ENCODE measurements around the gene PGM5. TPM values are rescaled to one million over a fixed set of nuclear protein-coding genes. Genes with fewer than 3 reads are reported as not detected.
"Not testable (repeated sequence)": the region's sequence is repeated elsewhere in the genome, so short reads cannot be mapped to it uniquely, and the experiment has no call there.

PGM5 gene
- polyA plus RNA-seq (ENCODE audit: insufficient read length in 3 of 3) = 10 to 100 TPM; 35.4 to 41.7 (median 35.6) TPM
- long read RNA-seq, donor 1, full-length matches to known transcripts = 7 of 30 reads
- long read RNA-seq, donor 1, partial matches to known transcripts = 23 of 30 reads
- long read RNA-seq, donor 1, other reads (novel, unspliced or antisense) = 0 of 30 reads
- long read RNA-seq, donor 2, full-length matches to known transcripts = 10 of 40 reads
- long read RNA-seq, donor 2, partial matches to known transcripts = 30 of 40 reads
- long read RNA-seq, donor 2, other reads (novel, unspliced or antisense) = 0 of 40 reads
- long read RNA-seq, donor 3, transcript PGM5-202 (11 exons, 3,338 nt) = major isoform, 18 of 50 reads
- long read RNA-seq, donor 3, partial matches to known transcripts = 23 of 50 reads
- long read RNA-seq, donor 3, other reads (novel, unspliced or antisense) = 9 of 50 reads
- long read RNA-seq, donor 4, partial matches to known transcripts = 0 of 3 reads
- long read RNA-seq, donor 4, other reads (novel, unspliced or antisense) = 0 of 3 reads
- long read RNA-seq, donor 5 = 0 reads
- long read RNA-seq, donor 6, partial matches to known transcripts = 9 of 13 reads
- long read RNA-seq, donor 6, other reads (novel, unspliced or antisense) = 0 of 13 reads
- long read RNA-seq, donor 7, full-length matches to known transcripts = 9 of 9 reads
- long read RNA-seq, donor 7, partial matches to known transcripts = 0 of 9 reads
- long read RNA-seq, donor 7, other reads (novel, unspliced or antisense) = 0 of 9 reads
- long read RNA-seq, donor 8, full-length matches to known transcripts = 18 of 37 reads
- long read RNA-seq, donor 8, partial matches to known transcripts = 9 of 37 reads
- long read RNA-seq, donor 8, other reads (novel, unspliced or antisense) = 10 of 37 reads
- long read RNA-seq, donor 9, transcript PGM5-202 (11 exons, 3,338 nt) = major isoform, 13 of 18 reads
- long read RNA-seq, donor 9, partial matches to known transcripts = 0 of 18 reads
- long read RNA-seq, donor 9, other reads (novel, unspliced or antisense) = 5 of 18 reads
- long read RNA-seq, donor 10, full-length matches to known transcripts = 13 of 19 reads
- long read RNA-seq, donor 10, partial matches to known transcripts = 6 of 19 reads
- long read RNA-seq, donor 10, other reads (novel, unspliced or antisense) = 0 of 19 reads
- long read RNA-seq, donor 11, full-length matches to known transcripts = 11 of 22 reads
- long read RNA-seq, donor 11, partial matches to known transcripts = 11 of 22 reads
- long read RNA-seq, donor 11, other reads (novel, unspliced or antisense) = 0 of 22 reads
- long read RNA-seq, donor 12, full-length matches to known transcripts = 3 of 13 reads
- long read RNA-seq, donor 12, partial matches to known transcripts = 10 of 13 reads
- long read RNA-seq, donor 12, other reads (novel, unspliced or antisense) = 0 of 13 reads
- long read RNA-seq, donor 13 = 0 reads
- long read RNA-seq, donor 14, transcript PGM5-202 (11 exons, 3,338 nt) = major isoform, 12 of 20 reads
- long read RNA-seq, donor 14, partial matches to known transcripts = 8 of 20 reads
- long read RNA-seq, donor 14, other reads (novel, unspliced or antisense) = 0 of 20 reads
- long read RNA-seq, donor 15, full-length matches to known transcripts = 5 of 5 reads
- long read RNA-seq, donor 15, partial matches to known transcripts = 0 of 5 reads
- long read RNA-seq, donor 15, other reads (novel, unspliced or antisense) = 0 of 5 reads
- long read RNA-seq, donor 16, full-length matches to known transcripts = 26 of 58 reads
- long read RNA-seq, donor 16, partial matches to known transcripts = 19 of 58 reads
- long read RNA-seq, donor 16, other reads (novel, unspliced or antisense) = 13 of 58 reads

DNA sequence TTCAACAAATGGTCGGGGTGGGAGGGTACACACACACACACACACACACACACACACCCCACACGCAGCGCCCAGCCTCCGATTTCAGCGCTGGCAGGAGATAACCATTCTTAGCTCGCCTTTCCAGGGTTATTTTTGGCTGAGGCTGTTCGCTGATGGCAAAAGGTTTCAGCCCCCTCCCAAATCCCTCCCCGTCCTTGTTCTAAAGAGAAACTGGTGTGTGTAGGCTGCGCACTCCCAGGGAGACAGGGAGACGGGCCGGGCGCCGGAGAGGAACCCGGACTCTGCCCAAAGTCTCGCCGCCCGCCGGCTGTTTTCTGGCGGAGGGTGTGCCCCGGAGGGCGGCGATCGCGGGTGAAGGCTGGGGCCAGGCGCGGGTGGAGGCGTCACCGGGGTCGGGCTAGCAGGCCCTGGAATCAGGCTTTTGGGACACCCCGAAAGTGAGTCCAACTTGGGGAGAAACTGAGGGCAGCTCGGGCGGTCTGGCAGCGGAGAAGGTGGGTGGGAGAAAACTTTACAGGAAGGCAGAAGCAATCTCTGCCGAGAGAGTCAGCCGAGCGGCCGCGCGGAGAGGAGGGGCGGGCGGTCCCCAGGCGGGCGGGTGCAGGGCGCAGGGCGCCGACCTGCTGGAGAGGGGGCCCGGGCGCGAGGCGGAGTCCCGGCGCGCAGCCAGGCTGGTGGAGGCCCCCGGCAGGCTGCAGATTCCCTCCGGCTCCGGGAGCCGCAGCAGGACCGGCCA is at the start of gene PGM5:
TSS of gene PGM5 (plus strand) at position 232 of the 739 bp plus-strand sequence. CDS start 517 bp downstream, outside the sequence.
- not testable (repeated sequence) for DNase-seq (ENCODE audit: extremely low read depth in 1 of 11, low read depth in 9 of 11, low spot score in 4 of 11)

DNA sequence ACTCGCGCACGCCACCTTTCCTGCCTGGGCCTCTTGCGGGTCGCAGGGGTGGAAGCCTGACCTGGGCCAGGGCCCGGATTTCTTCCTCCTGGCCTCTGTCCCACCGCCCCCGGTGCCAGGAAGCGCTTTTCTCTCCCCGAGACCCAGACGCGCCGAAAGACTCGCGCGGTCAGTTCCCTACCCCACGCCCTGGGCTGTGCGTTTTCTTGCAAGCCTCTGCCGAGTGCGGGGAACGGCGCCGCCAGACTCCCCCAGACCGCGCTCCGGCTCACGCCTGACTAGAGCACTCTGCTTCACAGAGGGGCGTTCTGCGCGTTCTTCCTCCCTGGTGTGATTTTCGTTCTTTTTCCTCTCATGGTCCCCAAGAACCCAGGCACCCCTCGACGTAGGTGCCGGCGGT is 49.3 kb upstream of the PGM5 start:
- not testable (repeated sequence) for DNase-seq (ENCODE audit: extremely low read depth in 1 of 11, low read depth in 9 of 11, low spot score in 4 of 11)

DNA sequence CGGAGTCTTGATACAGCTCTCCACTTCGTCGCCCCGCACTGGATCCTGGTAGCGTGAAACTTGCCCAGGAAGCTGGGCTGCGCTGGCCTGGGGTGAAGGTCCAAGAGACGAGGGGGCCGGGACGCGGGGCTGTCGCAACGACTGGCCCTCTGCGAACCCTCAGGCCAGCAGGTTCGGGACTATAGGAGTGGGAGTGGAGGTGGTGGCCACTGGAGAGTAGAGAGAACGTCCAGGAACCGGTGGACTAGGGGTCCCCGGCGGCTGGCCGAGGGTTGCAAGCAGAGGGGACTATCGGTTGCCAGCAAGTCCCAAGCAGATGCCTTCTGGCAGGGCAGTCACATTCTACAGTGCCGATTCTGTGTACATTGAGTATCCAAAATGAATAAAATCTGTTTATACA is 48.8 kb upstream of the PGM5 start:
- DNase-seq (ENCODE audit: extremely low read depth in 1 of 11, low read depth in 9 of 11, low spot score in 4 of 11) = not testable (repeated sequence)

DNA sequence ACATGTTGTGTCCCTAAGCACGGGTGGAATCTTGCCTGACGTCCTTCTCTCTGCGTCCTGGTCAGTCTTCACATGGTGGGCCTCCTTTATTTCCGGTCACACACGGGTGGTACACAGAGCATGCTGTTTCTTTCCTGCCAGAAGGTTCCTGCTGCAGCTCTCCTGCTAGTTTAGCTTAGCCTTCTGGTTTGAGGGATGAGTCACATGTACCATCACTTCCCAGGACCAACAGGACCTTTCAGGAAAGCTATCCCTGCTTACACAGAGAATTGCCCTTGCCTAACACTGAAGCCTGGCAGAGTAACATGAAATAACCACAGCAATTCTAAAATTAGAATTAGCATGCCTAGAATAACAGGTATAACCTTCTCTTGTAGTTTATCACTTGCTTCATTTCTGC is 45.2 kb upstream of the PGM5 start:
- not testable (repeated sequence) for DNase-seq (ENCODE audit: extremely low read depth in 1 of 11, low read depth in 9 of 11, low spot score in 4 of 11)

DNA sequence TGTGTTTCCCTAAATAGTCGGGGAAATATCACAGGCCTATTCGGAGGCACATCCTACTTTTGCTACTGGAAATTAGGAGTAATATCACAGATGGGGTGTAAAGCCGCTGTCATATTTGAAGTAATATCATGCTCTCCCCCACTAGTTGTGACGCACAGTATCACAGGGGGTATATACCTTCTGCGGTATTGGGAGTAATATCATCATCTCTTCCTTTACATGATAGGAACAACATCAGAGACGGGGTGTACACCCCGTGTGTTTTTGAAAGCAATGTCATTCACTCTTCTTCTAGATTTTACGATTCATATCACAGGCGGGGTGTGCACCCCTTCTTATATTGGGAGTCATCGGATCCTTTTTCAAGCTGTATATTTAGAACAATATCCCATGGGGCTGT is 38.2 kb upstream of the PGM5 start:
- DNase-seq (ENCODE audit: extremely low read depth in 1 of 11, low read depth in 9 of 11, low spot score in 4 of 11) = not testable (repeated sequence)

DNA sequence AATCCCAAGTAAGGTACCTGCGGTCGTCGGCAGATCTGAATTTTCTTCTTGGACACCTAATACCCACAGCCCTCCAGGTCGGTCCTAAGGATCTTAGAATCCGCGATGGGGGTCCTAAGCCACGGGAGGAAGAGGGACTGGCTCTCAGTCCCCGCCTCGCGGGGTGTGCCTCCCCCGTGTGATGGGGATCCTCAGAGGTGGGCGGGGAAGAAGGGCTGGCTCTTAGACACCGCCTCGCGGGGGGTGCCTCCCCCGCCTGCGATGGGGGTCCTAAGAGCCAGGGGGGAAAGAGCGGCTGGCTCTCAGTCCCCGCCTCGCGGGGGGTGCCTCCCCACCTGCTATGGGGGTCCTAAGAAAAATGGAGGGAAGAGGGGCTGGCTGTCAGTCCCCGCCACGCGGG is 32.7 kb upstream of the PGM5 start:
- DNase-seq (ENCODE audit: extremely low read depth in 1 of 11, low read depth in 9 of 11, low spot score in 4 of 11) = not testable (repeated sequence)

DNA sequence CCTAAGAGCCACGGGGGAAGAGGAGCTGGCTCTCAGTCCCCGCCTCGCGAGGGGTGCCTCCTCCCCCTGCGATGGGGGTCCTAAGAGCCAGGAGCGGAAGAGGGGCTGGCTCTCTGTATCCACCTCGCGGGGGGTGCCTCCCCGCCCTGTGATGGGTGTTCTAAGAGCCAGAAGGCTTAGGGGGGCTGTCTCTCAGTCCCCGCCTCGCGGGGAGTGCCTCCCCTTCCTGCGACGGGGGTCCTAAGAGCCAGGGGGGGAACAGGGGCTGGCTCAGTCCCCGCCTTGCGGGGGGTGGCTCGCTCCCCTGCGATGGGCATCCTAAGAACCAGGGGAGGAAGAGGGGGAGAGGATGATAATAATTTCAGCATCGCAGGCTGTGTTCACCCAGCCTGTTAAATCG is 31.9 kb upstream of the PGM5 start:
- not testable (repeated sequence) for DNase-seq (ENCODE audit: extremely low read depth in 1 of 11, low read depth in 9 of 11, low spot score in 4 of 11)

DNA sequence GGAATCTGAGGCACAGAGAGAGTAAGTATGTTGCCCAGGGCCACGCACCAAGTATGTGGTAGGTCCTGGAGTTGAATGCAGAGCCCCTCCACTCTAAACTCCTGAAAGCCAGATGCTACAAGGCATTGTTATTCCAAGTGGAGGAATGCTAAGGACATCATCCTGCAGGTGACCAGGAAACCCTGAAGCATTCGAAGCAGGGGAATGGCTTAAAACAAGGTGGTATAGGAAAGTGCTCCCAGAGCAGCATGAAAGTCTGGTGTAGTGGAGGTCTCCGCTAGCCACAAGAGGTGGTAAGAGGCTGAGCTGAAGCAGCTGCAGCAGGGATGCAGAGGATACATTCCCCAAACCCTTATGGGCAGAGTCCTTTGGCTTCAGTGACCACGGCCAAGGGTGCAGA is 27.3 kb upstream of the PGM5 start:
- DNase-seq (ENCODE audit: extremely low read depth in 1 of 11, low read depth in 9 of 11, low spot score in 4 of 11) = not testable (repeated sequence)

DNA sequence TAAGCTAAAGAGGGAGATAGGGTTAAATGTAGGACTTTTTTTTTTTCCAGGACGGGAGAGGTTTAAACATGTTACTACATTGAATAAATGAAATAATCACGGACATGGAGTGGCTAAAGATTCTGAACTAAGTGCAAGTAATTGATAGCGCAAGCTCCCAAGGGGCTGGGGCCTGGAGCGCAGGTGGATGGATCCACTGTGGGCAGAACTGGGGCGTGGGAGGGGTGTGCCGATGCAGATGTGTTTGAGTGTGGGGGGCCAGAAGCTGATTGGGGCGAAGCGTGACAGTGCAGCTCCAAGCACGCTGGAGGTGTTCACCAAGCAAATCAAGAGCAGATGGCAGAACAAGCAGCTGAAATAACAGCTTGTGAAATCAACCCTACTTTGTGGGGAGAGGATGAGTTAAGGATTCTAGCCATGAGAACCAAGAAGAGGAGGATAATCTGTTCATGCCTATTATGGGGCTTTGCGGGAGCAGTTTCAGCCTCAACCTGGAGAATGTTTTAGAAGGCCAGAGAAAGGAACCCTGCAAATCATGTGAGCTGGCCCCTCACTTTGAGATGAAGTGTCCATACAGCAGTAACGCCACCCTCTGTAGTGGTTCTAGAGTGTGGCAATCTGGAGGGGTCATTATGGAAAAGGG is 25.8 kb upstream of the PGM5 start:
- DNase-seq (ENCODE audit: extremely low read depth in 1 of 11, low read depth in 9 of 11, low spot score in 4 of 11) = not testable (repeated sequence)

DNA sequence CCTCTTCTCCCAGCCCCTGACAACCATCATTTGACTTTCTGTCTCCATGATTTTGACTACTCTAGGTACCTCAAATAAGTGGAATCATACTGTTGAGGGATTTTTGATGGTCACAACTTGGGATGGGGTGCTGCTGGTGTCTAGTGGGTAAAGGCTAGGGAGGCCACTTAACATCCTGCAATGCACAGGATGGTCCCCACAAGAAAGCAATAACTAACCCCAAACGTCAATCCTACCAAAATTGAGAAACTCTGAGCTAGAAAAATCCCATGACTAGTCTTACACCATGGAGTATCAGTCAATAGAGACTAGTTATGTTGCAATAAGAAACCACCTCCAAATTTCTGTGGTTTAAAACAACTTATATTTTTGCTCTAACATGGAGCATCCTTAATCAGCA is 24.3 kb upstream of the PGM5 start:
- DNase-seq (ENCODE audit: extremely low read depth in 1 of 11, low read depth in 9 of 11, low spot score in 4 of 11) = not testable (repeated sequence)

DNA sequence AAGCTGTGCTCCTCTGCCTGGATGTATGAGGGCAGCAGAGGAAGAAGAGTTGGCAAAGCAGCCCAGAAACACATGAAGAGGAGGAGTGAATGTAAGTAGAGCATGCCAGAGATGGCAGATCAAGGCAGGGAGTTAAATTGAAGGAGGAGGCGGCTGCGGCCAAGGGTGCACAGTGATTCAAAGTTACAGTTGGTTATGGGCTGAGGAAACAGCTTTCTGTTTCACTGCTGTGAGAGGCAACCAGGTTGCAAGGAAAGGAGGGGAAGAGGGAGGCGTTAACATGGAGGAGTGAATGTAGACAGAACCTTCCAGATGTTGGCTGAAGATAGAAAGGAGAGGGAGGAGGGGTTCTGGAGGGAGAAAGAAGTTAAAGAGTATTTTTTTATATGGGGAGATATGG is 20.5 kb upstream of the PGM5 start:
- not testable (repeated sequence) for DNase-seq (ENCODE audit: extremely low read depth in 1 of 11, low read depth in 9 of 11, low spot score in 4 of 11)

DNA sequence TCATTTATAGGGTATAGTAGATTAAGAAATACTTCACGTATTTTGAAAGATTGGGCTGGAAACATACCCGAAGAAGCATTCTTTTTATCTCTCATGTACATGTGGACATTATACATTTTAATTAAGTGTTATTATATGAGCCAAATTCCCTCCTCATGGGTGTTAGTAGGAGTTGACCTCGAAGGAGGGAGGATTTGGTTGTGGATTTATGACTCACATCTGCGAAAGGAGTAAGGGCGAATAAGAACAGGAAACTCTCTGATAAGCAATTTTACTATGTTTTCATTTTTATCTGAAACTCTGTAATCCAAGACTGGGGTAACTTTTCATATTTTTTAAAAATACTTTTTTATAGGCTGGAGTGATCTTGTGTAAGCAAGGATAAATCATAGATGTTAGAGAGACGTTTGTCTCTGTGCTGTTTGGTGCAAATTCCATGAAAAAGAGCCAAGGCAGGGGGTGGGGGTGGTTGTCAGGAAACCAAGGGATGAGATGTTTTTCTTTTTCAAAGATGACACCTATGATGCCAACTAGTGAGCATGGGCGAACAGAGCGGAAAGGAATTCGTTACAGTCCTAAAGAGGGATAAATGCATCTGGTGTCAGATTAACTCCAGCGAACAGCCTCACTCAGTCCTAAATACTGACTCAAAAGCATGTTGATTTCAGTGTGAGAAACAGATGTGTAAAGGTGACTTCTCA is 19.6 kb upstream of the PGM5 start:
- not testable (repeated sequence) for DNase-seq (ENCODE audit: extremely low read depth in 1 of 11, low read depth in 9 of 11, low spot score in 4 of 11)

DNA sequence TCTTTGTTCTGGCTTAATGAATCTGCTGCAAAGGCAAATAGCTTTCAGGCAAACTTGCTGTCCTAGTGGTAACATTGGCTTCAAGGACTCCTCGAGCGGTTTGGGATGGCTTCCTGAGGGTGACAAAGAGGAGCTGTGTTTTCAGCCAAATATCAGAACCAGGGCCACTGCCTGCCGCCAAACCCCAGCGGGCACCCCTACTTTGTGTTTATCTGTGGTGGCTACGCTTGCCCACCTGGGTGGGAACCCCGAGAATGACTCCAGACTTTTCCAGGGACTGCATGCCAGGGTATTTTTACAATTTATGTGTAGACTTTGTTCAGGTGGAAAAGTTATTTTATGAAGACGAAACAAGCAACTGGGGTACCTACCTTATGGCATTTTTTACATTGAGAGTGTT is 18.4 kb upstream of the PGM5 start:
- DNase-seq (ENCODE audit: extremely low read depth in 1 of 11, low read depth in 9 of 11, low spot score in 4 of 11) = not testable (repeated sequence)

DNA sequence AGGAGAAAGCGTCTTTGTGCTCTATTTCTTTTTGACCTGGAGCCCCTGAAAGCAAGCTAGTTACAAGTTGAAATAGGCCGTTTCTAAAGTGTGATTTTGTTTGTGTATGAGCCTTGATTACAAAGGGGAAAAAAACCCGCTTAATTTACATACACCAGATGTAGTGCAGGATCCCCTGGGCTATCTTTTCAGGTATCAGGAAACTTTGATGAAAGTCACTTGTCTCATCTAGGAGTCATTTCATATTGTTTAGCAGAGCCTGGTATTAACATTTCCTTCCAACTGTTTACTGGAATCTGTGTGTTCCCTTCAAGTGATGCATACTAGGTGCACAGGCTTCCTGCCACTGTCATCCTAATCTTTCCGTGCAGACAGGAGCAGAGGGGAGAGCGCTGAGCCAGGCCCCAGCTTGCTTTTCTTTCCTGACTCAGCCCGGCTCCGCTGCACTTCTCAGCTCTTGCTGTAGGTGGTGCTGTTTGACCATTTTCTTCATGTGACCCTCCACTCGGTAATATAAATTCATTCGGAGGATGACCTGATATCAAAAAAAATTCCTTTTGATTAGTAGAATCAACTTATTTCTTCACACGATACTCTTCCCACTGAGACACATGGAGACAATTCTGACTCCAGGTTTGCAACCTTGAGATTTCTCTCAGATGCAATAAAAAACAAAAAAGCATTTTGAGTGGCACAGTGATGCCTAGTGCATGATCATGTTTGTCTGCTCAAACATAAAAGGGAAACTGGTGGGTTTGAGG is 14.0 kb upstream of the PGM5 start:
- DNase-seq (ENCODE audit: extremely low read depth in 1 of 11, low read depth in 9 of 11, low spot score in 4 of 11) = not testable (repeated sequence)

DNA sequence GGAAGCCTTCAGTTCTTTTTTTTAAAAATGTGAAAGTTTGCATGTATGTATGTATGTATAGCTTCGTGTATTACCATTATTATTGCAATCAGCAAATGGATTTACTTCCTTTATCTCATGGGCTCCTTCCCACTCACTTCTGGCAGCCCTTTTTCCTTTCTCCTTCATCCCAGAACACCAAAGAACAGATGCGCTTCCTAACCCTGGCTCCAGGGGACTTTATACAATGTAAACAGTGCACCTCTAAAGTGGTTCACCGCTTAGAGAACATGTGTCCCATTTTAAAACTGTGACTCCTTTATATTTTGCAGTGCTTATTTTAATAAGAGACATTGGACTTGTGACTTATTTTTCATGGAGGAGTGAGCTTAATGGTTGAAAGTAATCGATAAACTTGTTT is 13.2 kb upstream of the PGM5 start:
- DNase-seq (ENCODE audit: extremely low read depth in 1 of 11, low read depth in 9 of 11, low spot score in 4 of 11) = not testable (repeated sequence)

DNA sequence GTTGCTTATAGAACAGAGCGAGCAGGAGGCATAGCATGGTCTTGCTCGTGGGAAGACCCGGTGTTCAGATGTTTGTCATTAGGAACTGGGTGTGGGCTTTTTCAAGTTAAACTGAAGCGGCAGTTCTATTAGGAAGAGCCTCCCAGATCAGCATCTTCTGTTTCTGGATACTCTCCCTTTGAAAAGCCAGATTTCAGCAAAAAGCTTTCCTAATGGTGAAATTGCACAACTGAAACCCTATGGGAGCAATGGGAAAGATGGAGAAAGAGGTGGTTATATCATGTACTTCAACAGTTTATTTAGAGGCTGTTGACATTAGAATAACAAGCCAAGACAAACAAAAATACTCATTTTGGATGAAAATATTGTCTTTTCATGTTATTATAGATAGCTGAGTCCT is 12.4 kb upstream of the PGM5 start:
- DNase-seq (ENCODE audit: extremely low read depth in 1 of 11, low read depth in 9 of 11, low spot score in 4 of 11) = not testable (repeated sequence)
